Breast epithelium (tissue), 3 donors: Measurements from ENCODE around the gene SOWAHB.

Experiments
- CTCF ChIP-seq, 3 donors: fragments of 450-650 bp; IDR thresholded peaks; one replicate each; pipeline ENCODE4 v1.5.1; 2016 to 2017; ENCODE audit warnings: antibody characterized with exemption in 3 of 3, mild to moderate bottlenecking in 3 of 3, moderate library complexity in 3 of 3
- POLR2A ChIP-seq: fragments of 450-650 bp; IDR thresholded peaks from one replicate; pipeline ENCODE4 v1.6.1; 2016; ENCODE audit warnings: antibody characterized with exemption, mild to moderate bottlenecking, moderate library complexity
- POLR2AphosphoS5 ChIP-seq, 3 donors: sonication (generic); formaldehyde crosslinking; IDR thresholded peaks; one replicate each; pipeline ENCODE4 v1.6.1; 2017; ENCODE audit warnings: antibody characterized with exemption in 3 of 3

GRCh38 chr4:76923619-76924357 is 25.8 kb upstream of the SOWAHB start:
- TF ChIP-seq POLR2AphosphoS5 (IDR thresholded peaks at IDR 0.05) (no peak), POLR2A (no peak), CTCF (IDR thresholded peaks at IDR 0.05) (no peak)
